ENCODE data around the gene KCTD10.

- TF ChIP-seq, protein P1, sequence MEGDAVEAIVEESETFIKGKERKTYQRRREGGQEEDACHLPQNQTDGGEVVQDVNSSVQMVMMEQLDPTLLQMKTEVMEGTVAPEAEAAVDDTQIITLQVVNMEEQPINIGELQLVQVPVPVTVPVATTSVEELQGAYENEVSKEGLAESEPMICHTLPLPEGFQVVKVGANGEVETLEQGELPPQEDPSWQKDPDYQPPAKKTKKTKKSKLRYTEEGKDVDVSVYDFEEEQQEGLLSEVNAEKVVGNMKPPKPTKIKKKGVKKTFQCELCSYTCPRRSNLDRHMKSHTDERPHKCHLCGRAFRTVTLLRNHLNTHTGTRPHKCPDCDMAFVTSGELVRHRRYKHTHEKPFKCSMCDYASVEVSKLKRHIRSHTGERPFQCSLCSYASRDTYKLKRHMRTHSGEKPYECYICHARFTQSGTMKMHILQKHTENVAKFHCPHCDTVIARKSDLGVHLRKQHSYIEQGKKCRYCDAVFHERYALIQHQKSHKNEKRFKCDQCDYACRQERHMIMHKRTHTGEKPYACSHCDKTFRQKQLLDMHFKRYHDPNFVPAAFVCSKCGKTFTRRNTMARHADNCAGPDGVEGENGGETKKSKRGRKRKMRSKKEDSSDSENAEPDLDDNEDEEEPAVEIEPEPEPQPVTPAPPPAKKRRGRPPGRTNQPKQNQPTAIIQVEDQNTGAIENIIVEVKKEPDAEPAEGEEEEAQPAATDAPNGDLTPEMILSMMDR (IDR thresholded peaks at IDR 0.05), result no peak
- TF ChIP-seq ZFX (IDR thresholded peaks at IDR 0.05; ENCODE audit: borderline replicate concordance), result no peak
These were observed 17.9 kb downstream of the KCTD10 start for GRCh38 chr12:109459247-109459646.
